Left colon (tissue), 2 donors: Measurements from ENCODE around the gene PITPNC1. TPM values are rescaled to one million over a fixed set of nuclear protein-coding genes. Genes with fewer than 3 reads are reported as not detected.
"Not testable (repeated sequence)": the region's sequence is repeated elsewhere in the genome, so short reads cannot be mapped to it uniquely, and the experiment has no call there.

Experiments used
- ATAC-seq: fragments of 200-7000 bp; cut with Tn5 transposase; one replicate; pipeline ENCODE4 v1.9.1; 2020; ENCODE audit warnings: mild to moderate bottlenecking, moderate library complexity
- DNase-seq, 2 donors: peaks; one replicate each; pipeline ENCODE4 v3.0.0-alpha.2; 2020
- intact Hi-C, 2 donors: fragments of 100-400 bp; cut with DNase I in 1 of 2; cut with micrococcal nuclease in 1 of 2; formaldehyde crosslinking; loops; one replicate each; pipeline versions ENCODE4 v1.11.2 to v1.14.0; 2022; cut with DNase I, micrococcal nuclease
- total RNA-seq, 2 donors: library from RNA; stranded (reverse); fragmentation: NEBNext Ultra II Directional; extraction: Animal tissue kit (Norgen Biotek cat#: 25700); gene quantifications; one replicate each; pipeline ENCODE4 v1.2.1, GENCODE V29; 2021
- donor health status: DM: no; HTN: no; CAD: no.
- donor health status: DM: yes; HTN: yes; CAD: no.

Gene PITPNC1
- total RNA-seq, 2 donors from 2014 or later, result 13.7 to 15.6 TPM

DNA sequence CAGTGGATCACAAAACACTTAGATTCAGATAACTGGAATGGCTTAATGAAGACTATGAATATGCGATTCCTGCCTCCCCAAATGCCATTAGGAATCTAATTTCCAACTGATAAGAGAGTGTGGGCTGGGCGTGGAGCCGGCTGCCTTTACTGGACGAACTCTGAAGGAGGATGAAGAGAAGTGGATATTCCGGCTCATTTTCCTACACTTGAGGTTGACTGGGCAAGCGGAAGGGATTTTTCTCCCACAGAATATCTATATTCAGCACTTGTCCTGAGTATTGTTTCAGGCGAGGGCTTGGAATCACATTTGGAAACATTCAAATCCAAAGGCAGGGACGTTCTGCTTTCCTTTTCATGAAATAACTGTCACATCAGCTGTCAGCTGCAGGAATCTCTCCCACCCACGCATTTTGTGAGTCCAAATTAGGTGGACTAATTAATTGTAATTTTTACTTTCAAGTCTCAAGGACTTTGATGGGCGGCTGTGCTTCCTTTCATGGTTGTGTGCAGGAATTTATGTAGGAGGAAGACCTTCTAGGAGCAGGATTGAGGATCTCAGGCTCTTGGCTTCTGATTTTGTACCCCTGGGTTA, 138.5 kb downstream of the PITPNC1 start:
- intact Hi-C loops, result no loop called here
- ATAC-seq (no peak), DNase-seq (no peak)

DNA sequence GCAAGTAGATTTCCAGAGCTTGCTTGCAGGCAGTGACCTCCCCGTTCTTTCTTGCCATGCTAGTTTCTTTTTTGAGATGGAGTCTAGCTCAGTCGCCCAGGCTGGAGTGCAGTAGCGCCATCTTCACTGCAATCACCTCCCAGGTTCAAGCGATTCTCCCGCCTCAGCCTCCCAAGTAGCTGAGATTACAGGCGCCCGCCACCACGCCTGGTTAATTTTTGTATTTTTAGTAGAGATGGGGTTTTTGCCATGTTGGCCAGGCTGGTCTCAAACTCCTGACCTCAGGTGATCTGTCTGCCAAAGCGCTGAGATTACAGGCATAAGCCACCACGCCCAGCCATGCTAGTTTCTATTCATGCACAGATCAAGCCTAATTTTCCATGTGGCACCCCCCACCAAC, 139.5 kb downstream of the PITPNC1 start:
- ATAC-seq, DNase-seq, intact Hi-C loops: not testable (repeated sequence)

DNA sequence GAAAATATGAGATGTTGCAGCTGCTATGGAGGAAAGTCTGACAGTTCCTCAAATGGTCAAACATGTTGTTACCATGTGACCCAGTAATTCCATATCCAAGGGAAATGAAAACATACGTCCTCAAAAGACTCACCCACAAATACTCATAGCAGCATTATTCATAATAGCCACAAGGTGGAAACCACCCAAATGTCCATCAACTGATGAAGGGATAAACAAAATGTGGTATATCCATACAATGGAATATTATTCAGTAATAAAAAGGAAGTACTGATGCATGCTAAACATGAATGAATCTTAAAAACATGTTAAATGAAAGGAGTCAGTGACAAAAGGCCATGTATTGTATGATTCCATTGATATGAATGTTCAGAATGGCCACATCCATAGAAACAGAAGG, 140.2 kb downstream of the PITPNC1 start:
- ATAC-seq, result no peak

DNA sequence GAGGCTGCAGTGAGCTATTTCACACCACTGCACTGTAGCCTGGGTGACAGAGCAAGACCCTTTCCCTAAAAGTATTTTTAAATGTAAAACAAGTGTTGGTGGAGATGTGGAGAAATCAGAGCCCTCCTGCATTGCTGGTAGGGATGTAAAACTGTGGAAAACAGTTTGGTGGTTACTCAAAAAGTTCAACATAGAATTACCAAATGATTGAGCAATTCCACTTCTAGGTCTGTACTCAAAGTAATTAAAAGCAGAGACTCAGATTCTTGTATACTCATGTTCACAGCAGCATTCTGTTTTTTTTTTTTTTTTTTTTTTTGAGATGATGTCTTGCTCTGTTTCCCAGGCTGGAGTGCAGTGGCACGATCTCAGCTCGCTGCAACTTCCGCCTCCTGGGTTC, 141.8 kb downstream of the PITPNC1 start:
- ATAC-seq, result no peak
- intact Hi-C loops, result no loop called here

More for the DNA sequence above, 140.2 kb downstream of the PITPNC1 start:
- intact Hi-C loops, result no loop called here
- DNase-seq, result no peak

DNA sequence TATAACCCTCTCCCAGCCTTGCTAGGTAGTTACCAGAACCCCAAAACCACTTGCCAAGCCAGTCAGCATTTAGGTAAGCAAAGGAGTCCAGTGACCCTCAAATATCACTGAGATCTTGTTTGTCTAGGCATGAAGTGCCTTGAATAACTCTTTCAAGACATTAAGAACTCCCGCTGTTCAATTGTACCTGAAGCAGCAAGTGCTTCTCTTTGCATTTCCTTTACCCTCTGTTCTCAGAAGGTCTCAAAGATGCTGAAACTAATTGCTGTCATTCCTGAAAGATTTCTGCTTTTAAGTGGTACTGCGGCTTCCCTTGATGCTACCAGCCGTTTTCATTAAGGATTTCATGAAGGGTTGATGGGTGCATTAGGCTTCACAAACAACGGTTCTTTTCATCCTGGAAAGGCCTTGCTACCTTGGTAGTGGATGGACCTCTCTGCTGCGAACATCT, 142.7 kb downstream of the PITPNC1 start:
- ATAC-seq, result no peak
- DNase-seq, result no peak
- intact Hi-C loops, result no loop called here

More for the DNA sequence above, 141.8 kb downstream of the PITPNC1 start:
- DNase-seq, result no peak

DNA sequence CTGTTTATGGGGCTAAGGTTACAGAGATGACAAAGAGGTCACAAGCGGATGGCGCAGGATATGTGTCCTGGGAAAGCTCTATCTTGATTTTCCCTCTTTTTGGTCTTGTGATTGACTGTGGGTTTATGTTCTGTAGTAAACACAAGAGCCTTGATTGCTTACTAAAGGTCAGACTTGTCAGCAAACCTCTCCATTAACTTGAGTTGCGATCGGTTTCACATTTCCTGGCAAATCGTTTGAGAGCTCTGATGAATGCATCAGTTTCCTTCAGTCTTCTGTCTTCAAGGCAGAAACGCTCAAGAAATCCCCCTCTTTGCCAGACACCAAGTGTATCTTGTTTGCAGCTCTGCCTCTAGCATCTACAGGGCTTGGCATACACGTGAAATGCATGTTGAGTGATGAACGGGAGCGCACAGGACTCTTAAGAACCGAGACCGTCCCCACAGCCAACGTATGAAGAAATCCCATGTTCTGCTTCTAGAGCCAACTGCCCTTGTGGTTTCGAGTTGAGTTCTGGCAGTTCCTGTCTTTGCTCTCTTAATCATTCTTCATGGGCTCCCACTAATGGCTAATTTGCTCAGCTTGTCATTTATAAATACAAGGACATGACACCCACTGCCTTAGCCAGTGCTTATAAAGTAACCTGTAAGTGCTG, 143.3 kb downstream of the PITPNC1 start:
- intact Hi-C loops, result no loop called here
- ATAC-seq, result no peak
- DNase-seq, result peak in 1 of 2 donors; percentile 33

DNA sequence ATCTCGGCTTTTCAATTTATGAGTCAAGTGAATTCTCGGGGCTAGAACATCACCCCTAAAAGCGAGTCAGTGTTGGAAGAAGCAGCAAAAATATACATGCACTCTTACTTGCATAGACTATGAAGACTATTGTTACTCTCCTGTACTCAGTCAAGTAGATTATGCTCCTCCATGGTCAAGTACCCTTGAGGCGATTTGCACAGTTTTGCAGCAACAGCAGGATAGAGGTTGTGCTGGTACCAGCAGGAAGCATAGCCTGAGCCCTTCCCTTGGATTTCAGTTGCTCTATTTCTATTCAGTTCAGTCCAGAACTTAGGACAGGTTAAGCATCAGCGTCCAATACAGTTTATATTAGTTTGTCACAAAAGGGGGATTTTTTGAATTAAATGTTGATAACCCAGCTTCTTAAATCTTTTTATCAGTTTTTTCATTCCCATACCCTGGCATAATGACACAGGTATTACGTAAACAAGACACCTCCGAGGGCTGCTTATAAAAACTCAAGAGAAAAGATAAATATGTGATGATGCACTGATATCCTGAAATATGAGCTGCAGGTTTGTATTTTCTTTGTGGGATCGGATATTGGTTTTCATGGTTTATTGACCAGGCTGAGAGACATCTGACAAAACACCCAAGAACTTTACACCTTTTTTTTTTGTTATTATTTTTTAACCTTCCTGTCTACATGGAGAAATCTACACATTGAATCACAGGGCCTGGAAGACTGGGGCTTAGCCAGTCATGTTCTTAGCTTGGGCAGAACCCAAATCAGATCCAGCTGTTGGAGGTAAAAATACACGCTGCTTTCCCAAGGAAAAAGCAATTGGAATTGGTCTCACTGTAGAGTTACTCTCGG, 144.1 kb downstream of the PITPNC1 start:
- DNase-seq (no peak), ATAC-seq (no peak)

DNA sequence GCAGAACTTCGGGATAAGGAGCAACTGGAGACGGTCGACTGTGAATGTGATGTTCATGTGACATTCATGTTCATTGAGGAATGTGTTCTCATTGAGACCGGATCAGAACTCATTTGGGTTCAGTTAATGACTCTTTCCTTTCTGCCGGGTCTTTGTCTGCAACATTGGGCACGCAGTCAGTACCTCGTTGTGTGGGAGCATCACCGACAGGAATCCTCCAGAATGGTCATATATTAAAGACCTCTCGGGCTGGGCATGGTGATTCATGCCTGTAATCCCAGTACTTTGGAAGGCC, 144.6 kb downstream of the PITPNC1 start:
- ATAC-seq (no peak), DNase-seq (no peak)
- intact Hi-C loops, result no loop called here

More for the DNA sequence above, 144.1 kb downstream of the PITPNC1 start:
- intact Hi-C loops, result no loop called here

DNA sequence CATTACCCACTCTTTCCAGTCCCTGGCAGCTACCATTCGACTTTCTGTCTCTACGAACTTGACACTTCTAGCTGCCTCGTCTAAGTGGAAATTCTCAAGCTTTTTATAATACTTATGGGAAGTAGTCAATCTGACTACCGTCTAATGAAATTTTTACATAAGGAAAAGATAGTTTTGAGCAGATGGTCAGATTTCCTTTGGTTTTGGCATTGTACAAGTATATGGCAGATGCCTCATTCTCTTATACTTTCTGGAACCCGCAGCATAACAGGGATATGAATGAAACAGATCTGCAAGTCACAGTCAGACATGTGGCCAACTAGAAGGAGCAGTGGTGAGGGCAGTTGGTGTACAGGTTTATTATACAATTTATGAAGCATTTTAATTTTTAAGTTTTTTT, 146.0 kb downstream of the PITPNC1 start:
- DNase-seq (no peak), ATAC-seq (no peak)
- intact Hi-C loops, result no loop called here

DNA sequence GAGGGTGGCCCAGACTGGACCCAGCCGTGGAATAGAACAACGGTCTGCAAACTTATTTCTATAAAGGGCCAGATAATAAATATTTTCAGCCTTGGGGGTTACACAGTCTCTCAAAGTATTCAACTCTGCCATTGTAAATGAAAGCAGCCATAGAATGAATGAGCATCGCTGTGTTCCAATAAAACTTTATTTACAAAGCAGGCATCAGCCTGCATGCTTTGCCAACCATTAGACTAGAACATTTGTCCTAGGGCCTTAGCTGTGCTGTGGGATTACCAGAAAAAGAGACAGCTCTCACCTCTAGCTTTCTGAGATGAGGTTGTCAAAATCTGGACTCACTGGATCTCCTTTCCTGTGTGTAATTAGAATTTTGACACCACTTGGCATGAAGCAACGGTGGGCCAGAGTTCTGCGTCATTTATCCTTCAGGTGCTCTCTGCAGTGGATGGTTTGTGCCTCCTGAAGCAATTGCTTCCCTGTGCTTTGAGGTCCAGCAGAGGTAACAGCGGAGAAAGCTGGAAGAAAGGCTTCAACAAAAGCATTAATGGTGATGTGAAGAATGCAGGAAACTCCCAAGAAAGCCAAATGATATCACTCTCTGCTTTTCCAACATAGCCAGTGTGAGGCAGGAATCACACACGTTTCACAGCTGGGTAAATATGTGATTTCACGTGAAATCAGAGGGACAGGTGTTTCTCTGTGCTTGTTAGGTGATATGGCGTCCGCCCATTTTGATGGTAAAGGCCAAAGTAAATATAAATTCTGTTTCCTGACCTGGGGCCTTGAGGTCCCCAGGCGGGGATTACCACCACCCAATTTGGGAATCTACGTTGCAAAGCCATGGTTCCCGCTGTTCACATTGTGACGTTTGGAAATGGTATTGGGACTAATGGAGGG, 148.4 kb downstream of the PITPNC1 start:
- ATAC-seq (no peak), DNase-seq (no peak)
- intact Hi-C loops, result no loop called here

DNA sequence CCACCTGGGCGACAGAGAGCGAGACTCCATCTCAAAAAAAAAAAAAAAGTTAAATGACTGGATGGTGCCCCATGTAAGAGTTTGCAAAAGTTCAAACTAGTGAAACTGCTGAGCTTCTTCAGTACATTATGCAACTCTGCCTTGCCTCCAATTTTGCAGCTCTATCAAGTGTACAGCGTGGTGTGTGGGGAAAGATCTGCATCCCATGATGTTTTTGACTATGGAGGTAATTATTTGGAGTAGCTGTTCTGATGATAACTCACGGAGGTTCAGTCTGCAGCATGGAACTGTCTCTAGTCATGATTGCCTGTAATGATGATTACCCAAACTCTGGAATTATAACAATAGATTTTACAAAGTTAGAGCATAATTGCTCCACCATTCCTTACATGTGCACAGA, 149.6 kb downstream of the PITPNC1 start:
- intact Hi-C loops, result no loop called here
- ATAC-seq, result no peak
- no peak for DNase-seq

DNA sequence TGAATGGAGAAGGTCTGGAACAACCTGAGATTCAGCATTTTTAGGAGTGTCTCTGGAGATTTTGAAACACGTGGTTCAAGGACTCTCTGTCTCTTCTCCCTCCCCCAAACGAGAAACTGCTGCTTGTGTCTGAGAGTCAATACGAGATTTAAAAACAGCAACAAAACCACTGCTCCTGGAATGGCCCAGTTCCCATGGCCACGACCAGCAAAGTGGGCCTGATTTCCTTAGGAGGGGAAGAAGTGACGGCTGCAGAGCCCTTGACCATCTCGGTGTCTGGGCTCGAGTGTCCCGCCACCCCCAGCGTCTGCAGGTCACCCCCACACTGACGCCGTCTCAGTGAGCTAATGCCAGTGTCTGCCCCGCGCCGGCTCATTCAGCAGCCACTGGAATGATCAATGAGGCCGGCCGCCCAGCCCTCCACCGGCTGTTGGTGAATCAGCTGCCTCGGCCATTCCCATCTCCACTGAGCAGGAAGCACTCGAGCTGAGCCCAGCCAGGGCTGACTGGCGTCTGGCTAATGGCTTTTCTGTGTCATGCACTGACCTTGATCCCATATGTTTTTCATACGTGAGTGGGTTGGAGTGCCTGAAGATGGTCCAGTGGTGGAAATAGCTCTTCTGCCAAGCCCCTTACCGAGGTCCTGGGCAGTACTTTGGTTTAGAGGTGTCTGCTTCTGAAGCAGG, 151.8 kb downstream of the PITPNC1 start:
- DNase-seq (peak; percentile 73 to 79), ATAC-seq (peak; percentile 96)
- intact Hi-C loops, result no loop called here

DNA sequence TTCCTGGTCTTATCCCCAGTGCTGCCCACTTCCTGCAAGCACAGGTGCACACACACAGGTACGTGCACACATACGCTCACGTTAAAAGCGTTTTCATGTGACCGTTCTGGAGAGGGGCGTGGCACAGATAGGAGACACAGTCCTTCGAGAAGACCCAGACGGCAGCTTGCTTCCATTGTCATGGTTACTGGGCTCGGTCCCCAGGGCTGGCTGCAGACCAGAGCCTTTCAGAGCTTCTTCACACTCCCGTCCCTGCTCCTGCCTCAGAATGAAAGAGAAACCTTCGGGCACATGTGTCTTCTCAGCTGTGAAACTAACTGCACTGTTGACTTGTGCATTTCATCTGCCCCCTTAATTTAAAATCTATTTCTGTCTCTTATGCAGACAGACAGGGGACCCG, 154.2 kb downstream of the PITPNC1 start:
- peak; percentile 57 for ATAC-seq
- intact Hi-C loops, result no loop called here
- peak; percentile 37 to 42 for DNase-seq

DNA sequence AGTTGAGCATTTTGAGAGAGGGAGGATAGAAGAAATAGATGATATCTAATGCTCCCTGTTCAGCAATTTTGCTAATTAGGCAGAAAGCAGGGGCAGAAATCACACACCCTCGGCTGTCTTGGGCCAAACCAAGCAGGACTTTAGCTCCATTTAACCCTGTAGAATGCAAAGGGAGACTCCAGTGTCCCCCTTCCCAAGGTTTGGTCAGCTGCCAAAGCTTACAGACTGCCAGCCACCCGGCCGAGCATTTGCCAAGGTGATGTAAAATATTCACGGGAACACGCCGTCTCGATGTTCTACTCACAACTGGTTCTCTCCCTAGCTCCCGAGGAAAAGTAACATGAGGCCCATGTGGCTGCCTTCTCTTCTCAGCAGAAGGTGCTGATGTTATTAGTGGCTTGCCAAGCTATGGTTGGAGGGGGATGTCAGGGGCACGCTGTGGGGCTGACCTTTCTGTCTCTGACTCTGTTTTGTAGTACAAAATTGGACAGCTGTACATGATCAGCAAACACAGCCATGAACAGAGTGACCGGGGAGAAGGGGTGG, 155.3 kb downstream of the PITPNC1 start:
- no peak for DNase-seq
- intact Hi-C loops, result no loop called here
- no peak for ATAC-seq

DNA sequence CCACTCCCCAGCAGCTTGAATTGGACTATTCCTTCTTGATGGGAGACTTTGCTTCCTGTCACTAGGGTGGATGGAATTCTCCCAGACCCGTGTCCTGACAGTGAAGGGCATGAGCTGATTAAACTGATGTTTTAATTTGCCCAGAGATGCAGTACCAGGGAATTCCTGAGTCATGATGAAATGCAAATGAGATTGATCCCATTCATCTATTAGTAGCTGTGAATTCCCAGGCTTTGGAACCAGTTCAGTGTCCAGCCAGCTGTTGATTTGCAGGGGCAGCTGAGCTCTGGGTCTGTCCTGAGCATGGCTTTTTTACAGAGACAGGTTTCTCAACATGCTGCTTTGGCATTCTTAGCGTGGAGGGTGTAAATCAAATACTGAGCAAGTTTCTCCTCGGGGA, 157.9 kb downstream of the PITPNC1 start:
- ATAC-seq, result no peak
- no peak for DNase-seq
- intact Hi-C loops, result no loop called here

DNA sequence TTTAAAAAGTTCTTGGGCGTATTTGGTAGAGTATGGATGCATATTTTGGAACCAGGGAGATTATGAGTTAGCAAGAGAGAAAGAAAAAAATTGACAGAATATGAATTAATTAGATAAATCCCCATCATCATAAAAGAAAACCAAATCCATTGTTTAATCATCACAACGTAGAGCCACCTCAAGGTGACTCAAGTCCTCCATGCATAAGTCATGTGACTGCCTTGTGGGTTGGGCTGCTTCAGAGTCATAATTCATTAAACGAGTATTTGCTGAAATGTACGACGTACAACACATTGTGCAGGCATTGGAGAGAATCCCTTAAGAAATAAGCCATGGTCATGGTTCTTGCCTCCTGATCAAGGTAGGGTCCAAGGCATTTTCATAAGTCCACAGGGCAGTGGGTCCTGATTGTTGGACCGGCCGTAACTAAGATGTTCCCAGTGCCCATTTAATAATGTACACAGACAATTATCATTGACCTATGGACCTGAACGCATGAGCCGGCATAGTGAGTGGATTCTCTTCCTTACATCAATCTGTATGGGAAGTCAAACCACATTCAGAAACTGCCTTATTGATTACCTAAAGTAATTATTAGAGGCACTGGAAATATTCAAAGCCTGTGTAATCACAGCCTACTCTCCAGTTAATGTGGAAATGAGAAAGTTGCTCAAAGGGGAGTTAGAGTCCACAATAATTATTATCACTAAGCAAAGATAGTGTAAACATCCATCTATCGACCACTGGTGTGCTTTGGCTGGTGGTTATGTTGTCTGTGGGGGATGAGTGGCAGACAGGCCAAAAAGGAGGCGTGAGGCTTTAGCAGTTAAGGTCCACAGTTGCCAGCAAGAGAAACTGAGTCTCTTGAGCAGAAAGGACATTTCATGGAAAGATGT, 165.4 kb downstream of the PITPNC1 start:
- intact Hi-C loops, result no loop called here
- no peak for ATAC-seq
- DNase-seq, result no peak

DNA sequence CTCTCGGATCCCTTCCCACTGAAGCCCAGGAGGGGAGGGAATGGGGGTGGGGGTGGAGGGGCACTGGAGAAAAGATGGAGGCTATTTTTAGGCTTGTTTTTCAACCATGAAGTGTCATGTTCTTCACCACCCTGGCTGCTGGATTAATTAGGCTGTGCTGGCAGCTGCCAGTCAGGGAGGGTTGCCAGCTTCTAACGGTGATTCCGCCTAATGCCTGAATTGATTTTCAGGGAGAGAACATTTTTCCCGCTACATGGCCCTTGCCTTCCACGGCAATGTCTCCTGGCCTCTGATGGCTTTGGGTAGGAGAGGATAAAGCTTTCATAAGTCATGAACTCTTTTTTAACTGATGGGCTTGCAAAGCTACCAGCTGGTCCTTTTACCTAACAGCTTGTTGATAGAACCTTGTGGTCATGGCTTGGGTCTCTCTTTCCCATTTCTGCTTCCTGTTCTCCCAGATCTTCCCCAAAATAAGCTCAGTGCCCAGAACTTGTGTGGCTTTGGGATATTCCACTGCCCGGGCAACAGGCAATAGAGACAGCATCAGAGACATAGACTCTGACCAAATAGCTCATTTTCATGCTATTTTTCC, 167.4 kb downstream of the PITPNC1 start:
- DNase-seq, result no peak
- intact Hi-C loops, result no loop called here
- ATAC-seq, result no peak
